Adrenal gland (tissue), 5 donors: Measurements from ENCODE around the gene CCN6.

Experiments used
- POLR2A ChIP-seq, 2 donors: fragments of 450-650 bp; IDR thresholded peaks; one replicate each; pipeline ENCODE4 v1.6.1; 2017; ENCODE audit warnings: antibody characterized with exemption in 2 of 2, mild to moderate bottlenecking in 2 of 2, moderate library complexity in 1 of 2
- TF ChIP-seq, protein P1 (sequence below), 6 experiments: fragments of 450-650 bp in 4 of 6; fragments of 200-600 bp in 2 of 6; sonication (generic) in 1 of 6; IDR thresholded peaks; 1 replicate in 5 of 6; 2 replicates in 1 of 6; pipeline versions ENCODE4 v1.5.1 to v1.8.0; 2016 to 2021; ENCODE audit warnings: antibody characterized with exemption in 6 of 6, mild to moderate bottlenecking in 2 of 6, moderate library complexity in 1 of 6
- donor health status: DM: no; HTN: no; CAD: no.

DNA sequence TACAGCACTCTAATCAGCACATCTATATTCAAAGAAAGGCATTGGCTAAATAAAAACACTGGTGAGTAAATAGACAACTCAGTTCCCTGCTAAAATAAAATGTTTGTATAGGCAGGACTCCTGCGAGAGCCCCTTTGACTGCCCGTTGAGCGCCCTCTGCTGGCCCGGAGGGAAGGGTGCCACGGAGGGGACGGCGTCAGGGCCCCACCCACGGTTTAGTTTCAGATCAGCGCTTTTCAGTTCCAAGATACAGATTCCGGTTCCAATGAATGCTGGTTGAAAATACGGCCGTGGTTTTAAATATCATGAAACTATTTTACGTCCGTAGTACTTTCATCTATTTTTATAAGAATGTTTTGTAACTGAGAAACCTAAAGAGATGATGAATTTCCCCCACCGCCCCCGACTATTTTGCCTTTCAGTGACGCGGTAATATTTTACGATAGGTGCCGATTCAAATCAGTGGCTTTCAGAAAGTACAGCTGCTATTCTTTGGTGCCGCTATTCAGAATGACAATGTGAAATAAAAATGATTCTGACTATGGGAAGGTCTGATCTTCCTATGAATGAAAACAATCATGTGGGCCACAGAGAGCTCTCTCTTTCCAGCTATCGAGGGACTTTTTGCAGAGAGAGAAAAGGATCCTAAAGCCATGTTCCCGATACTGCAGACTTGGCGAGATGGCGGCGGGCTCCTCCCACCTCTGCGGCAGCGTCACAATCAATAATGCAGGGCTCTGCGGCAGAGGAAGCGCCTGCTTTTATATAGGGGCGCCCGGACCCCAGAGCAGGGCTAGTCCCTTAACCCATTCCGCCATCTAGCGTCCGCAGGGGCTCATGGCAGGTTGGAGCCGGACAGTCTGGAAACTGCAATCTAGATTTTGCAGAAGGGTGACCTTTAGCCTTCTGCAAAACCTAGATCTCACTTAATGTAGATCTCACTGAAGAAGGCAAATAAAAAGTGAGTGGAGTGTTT lies 10.6 kb upstream of the CCN6 start:
- TF ChIP-seq POLR2A (IDR thresholded peaks at IDR 0.05): peak in 1 of 2 donors; percentile 43
- TF ChIP-seq, protein P1, sequence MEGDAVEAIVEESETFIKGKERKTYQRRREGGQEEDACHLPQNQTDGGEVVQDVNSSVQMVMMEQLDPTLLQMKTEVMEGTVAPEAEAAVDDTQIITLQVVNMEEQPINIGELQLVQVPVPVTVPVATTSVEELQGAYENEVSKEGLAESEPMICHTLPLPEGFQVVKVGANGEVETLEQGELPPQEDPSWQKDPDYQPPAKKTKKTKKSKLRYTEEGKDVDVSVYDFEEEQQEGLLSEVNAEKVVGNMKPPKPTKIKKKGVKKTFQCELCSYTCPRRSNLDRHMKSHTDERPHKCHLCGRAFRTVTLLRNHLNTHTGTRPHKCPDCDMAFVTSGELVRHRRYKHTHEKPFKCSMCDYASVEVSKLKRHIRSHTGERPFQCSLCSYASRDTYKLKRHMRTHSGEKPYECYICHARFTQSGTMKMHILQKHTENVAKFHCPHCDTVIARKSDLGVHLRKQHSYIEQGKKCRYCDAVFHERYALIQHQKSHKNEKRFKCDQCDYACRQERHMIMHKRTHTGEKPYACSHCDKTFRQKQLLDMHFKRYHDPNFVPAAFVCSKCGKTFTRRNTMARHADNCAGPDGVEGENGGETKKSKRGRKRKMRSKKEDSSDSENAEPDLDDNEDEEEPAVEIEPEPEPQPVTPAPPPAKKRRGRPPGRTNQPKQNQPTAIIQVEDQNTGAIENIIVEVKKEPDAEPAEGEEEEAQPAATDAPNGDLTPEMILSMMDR (IDR thresholded peaks at IDR 0.05): peak; percentile 88 to 96 (median 90)
